SK-N-SH treated with all-trans-retinoic acid at 6 μM for 48 hours (cell line): ENCODE data around the gene SMIM32.

ENCODE experiments used
- ARNTL ChIP-seq: fragments of 450-650 bp; formaldehyde crosslinking; IDR thresholded peaks from 2 replicates; pipeline ENCODE4 v1.5.0; 2020; ENCODE audit warnings: low read depth, mild to moderate bottlenecking, moderate library complexity, borderline replicate concordance
- PATZ1 ChIP-seq: fragments of 250-450 bp; sonication (Bioruptor Pico); IDR thresholded peaks from 2 replicates; pipeline ENCODE4 v1.8.0; 2020; ENCODE audit warnings: mild to moderate bottlenecking, moderate library complexity, borderline replicate concordance
- ZFP30 ChIP-seq: fragments of 450-650 bp; formaldehyde crosslinking; IDR thresholded peaks from 2 replicates; pipeline ENCODE4 v1.5.0; 2022; ENCODE audit warnings: mild to moderate bottlenecking, moderate library complexity

- TF ChIP-seq PATZ1 (CRISPR knock-in tag): no peak
- TF ChIP-seq ARNTL (CRISPR knock-in tag): no peak
- TF ChIP-seq ZFP30 (CRISPR knock-in tag): no peak
Measured at GRCh38 chr5:136169218-136169617, 23.7 kb downstream of the SMIM32 start.
